ENCODE results near the gene HNRNPAB.

HNRNPAB gene

GRCh38 chr5:178204182-178204934 is at the start of gene HNRNPAB:
HNRNPAB (plus strand) TSS chr5:178204533; CDS start chr5:178204838, 305 bp downstream.
- peak; percentile 91 for ATAC-seq
- peak; percentile 96 for DNase-seq

DNA sequence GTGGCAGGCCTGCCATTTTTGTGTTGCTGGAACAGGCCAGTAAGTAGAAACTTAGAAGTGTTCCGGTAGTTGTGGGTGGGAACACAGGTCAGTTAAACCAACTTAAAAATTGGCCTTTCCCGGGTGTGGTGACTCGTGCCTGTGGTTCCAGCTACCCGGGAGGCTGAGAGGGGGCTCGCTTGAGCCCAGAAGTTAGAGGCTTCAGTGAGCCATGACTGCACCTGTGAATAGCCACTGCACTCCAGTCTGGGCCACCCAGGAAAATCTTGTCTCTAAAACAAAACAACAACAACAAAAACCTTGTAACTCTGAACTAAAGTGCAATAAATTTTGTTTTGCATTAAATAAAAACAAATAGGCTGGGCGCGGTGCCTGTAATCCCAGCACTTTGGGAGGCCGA is 49.3 kb upstream of the HNRNPAB start:
- DNase-seq (no peak), ATAC-seq (no peak)

DNA sequence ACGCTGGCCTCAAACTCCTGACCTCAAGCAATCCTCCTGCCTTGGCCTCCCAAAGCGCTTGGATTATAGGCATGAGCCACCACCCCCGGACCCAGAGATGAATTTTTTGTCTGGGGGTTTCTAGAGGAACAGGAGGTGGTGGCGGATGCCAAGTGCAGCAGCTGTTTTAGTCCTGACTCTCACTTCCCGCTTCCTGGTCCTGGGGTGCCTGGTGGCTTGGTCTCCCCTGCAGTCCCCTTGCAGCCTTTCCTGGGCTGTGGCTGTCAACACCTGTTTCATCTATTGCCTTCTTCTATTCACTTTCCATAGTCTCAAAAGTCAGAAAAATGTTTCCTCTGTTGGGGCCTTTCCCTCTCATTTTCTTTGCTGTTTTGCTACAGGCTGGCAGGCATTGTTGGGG is 44.2 kb upstream of the HNRNPAB start:
- ATAC-seq = no peak
- no peak for DNase-seq

GRCh38 chr5:178162481-178162880 is 41.9 kb upstream of the HNRNPAB start:
- ATAC-seq (no peak), DNase-seq (no peak)

GRCh38 chr5:178163772-178164735 is 40.3 kb upstream of the HNRNPAB start:
- ATAC-seq = peak; percentile 98
- DNase-seq = peak; percentile 96

DNA sequence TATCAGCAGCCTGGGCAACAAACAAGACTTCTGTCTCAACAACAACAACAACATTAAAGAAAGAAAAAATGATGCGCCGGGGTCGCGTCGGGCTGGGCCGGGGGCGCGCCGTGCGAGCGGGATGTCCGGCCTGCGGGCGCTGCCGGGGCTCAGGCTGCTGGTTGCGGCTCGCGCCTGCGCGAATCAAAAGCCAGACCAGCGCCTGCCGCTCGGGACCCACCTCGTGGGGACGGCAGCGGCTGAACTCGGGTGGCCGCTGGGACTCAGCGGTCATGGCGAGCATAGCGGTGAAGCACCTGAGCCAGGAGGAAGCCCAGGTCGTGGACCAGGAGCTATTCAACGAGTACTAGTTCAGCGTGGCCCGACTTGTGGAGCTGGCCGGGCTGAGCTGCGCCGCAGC is 38.8 kb upstream of the HNRNPAB start:
- DNase-seq = no peak
- no peak for ATAC-seq

- no peak for ATAC-seq
- DNase-seq = no peak
These were observed 33.9 kb upstream of the HNRNPAB start for GRCh38 chr5:178170455-178170854.

DNA sequence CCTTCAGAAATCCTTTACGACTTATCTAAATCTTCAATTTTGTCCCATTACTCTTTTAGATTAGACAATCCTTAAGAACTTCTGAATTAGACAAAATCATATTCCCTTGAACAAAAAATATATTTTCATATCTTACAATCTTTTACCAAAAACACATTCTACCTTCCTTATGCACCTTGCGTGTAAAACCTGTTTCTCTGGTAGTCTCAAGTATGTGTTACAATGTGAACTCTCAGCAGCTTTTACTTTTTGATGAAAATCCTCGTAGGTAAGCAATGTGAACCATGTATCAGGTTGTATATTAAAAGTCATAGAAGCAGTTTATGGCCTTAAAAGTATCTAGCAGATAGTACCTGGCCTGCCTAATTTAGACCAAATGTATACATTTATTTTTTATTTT is 29.9 kb upstream of the HNRNPAB start:
- ATAC-seq = no peak

GRCh38 chr5:178176791-178177190 is 27.5 kb upstream of the HNRNPAB start:
- ATAC-seq (no peak), DNase-seq (no peak)

More for the DNA sequence above, 29.9 kb upstream of the HNRNPAB start:
- no peak for DNase-seq

DNA sequence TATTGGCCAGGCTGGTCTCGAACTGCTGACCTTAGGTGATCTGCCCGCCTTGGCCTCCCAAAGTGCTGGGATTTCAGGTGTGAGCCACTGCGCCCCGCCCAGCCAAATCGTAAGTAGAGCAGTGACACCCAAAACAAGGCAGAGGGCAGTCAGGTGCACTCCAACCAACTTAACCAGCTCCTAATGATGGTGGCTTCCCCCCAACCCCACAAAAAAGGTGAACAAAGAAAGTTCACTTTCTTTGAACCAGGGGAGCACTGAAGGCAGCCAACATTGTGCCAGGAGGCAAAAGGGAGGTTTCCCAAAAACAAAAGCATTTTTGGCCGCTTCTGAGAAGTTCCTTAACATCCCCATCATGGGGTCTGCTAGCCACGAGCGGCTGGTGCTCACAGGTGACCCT is 26.8 kb upstream of the HNRNPAB start:
- ATAC-seq (no peak), DNase-seq (no peak)

GRCh38 chr5:178180141-178180863 is 24.0 kb upstream of the HNRNPAB start:
- no peak for DNase-seq
- no peak for ATAC-seq

- no peak for ATAC-seq
- no peak for DNase-seq
These were observed 22.0 kb upstream of the HNRNPAB start for GRCh38 chr5:178182158-178182876.

- no peak for ATAC-seq
- DNase-seq = no peak
These were observed 17.9 kb upstream of the HNRNPAB start for GRCh38 chr5:178186427-178186826.

DNA sequence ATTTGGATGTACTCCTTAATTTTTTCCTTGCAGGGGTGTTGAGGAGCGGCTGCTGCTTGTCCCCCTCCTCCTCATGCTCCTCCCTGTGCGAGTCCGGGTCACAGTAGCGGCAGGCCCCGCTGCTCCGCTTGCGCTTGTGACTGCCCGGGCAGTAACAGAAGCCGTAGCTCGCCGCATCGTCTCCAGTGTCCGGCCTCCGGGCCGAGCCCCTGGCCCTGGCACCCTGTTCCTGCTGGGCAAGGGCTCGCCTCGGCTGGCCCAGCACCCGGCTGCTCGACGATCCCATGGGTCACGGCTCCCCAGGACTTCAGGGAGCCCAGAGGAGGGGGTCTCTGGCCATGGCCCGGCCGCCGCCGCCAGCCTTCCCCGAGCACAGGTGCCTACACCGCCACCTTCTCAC is 17.3 kb upstream of the HNRNPAB start, which contains the start of gene GMCL2:
TSS of gene GMCL2 (minus strand) at position 358 of the 400 bp plus-strand sequence. CDS start at position 286, 72 bp downstream.
- ATAC-seq = no peak
- no peak for DNase-seq

GRCh38 chr5:178189433-178189832 is 14.9 kb upstream of the HNRNPAB start:
- DNase-seq = no peak
- no peak for ATAC-seq

- DNase-seq (no peak), ATAC-seq (no peak)
These were observed 12.7 kb upstream of the HNRNPAB start for GRCh38 chr5:178191661-178192060.

DNA sequence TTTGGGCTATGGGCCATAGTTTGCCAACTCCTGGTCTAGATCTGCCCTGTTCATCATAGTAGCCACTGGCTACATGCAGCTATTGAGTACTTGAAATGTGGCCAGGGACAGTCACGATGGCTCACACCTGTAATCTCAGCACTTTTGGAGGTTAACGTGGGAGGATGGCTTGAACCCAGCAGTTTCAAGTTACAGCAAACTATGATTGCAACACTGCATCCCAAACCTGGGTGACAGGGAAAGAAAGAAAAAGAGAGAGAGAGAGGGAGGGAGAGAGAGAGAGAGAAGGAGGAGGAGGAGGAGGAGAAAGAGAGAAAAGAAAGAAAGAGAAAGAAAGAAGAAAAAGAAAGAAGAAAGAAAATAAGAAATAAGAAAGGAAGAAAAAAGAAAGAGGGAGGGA is 12.1 kb upstream of the HNRNPAB start:
- DNase-seq (no peak), ATAC-seq (no peak)

GRCh38 chr5:178192787-178193186 is 11.5 kb upstream of the HNRNPAB start:
- ATAC-seq (no peak), DNase-seq (no peak)

DNA sequence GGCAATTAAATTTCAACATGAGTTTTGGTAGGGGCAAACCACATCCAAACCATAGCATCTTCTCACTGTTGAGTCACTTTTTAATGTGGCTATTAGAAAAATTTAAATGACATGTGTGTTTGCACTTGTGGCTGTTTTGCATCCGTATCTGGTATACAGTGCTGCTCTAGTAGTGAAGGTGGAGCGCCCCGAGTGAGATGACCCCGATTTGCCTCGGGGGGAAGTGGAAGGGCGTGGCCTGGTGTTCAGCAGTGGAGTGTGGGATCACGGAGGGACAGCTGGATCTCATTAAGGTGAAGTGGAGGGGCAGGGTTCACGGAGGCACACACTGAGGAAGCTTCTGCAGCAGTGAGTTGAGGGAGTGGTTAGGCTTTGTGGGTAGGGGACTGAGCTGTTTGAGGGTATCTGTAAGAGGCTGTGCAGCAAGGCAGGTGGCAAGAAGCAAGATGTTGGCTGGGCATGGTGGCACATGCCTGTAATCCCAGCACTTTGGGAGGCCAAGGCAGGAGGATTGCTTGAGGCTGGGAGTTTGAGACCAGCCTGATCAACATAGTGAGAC is 11.0 kb upstream of the HNRNPAB start:
- DNase-seq = no peak
- ATAC-seq = no peak

- DNase-seq = peak; percentile 24
- ATAC-seq = peak; percentile 41
These were observed 10.3 kb upstream of the HNRNPAB start for GRCh38 chr5:178194026-178194425.

GRCh38 chr5:178196281-178196812 is 8.0 kb upstream of the HNRNPAB start:
- ATAC-seq = no peak
- DNase-seq = no peak

All from stimulated activated naive CD8-positive, alpha-beta T cell treated with anti-CD3 and anti-CD28 coated beads, Interleukin-15, Interleukin-2, amounts not matched to agents 100 U/mL and 50 U/mL, for 24 hours (primary cell).